H9 (cell line): Measurements from ENCODE around the gene SLC16A1. TPM values are rescaled to one million over a fixed set of nuclear protein-coding genes. Genes with fewer than 3 reads are reported as not detected.

Source experiments
- DNase-seq: peaks from one replicate; pipeline ENCODE4 v3.0.0-alpha.2; 2017
- H2AFZ ChIP-seq: one replicate; pipeline ENCODE4 v1.6.1; 2013; ENCODE audit warnings: mild to moderate bottlenecking, low read length, control low read depth, moderate library complexity
- H2AK5ac ChIP-seq: 2 replicates; pipeline ENCODE4 v1.6.1; 2013; ENCODE audit warnings: low read length, control low read depth, mixed read lengths; ENCODE audit not compliant: insufficient read length
- H2BK120ac ChIP-seq: one replicate; pipeline ENCODE4 v1.6.1; 2013; ENCODE audit warnings: low read depth, mild to moderate bottlenecking, low read length, control low read depth, inconsistent platforms; ENCODE audit not compliant: poor library complexity, severe bottlenecking
- H2BK12ac ChIP-seq: 2 replicates; pipeline ENCODE4 v1.6.1; 2013; ENCODE audit warnings: low read length, control low read depth, mixed read lengths, low read depth; ENCODE audit not compliant: insufficient read length
- H2BK15ac ChIP-seq: 2 replicates; pipeline ENCODE4 v1.6.1; 2013; ENCODE audit warnings: low read depth, low read length, control low read depth
- H2BK20ac ChIP-seq: one replicate; pipeline ENCODE4 v1.6.1; 2013; ENCODE audit warnings: low read depth, mild to moderate bottlenecking, low read length, control low read depth, inconsistent platforms; ENCODE audit not compliant: poor library complexity, severe bottlenecking
- H2BK5ac ChIP-seq: 2 replicates; pipeline ENCODE4 v1.6.1; 2013; ENCODE audit warnings: low read length, control low read depth, mixed read lengths; ENCODE audit not compliant: insufficient read length
- H3K14ac ChIP-seq: 2 replicates; pipeline ENCODE4 v1.6.1; 2013; ENCODE audit warnings: low read length, control low read depth; ENCODE audit not compliant: insufficient read depth
- H3K18ac ChIP-seq: 2 replicates; pipeline ENCODE4 v1.6.1; 2013; ENCODE audit warnings: low read depth, mild to moderate bottlenecking, mixed read lengths, low read length, control low read depth; ENCODE audit not compliant: insufficient read length
- H3K23ac ChIP-seq: 2 replicates; pipeline ENCODE4 v1.6.1; 2013; ENCODE audit warnings: low read length, control low read depth, mixed read lengths, low read depth; ENCODE audit not compliant: insufficient read length
- H3K23me2 ChIP-seq: 2 replicates; pipeline ENCODE4 v1.6.1; 2013; ENCODE audit warnings: low read depth, mild to moderate bottlenecking, mixed read lengths, low read length, control low read depth; ENCODE audit not compliant: insufficient read length, poor library complexity, severe bottlenecking
- H3K27ac ChIP-seq: 2 replicates; pipeline ENCODE4 v1.5.1; 2013; ENCODE audit warnings: low read length, control low read depth, mixed read lengths, low read depth; ENCODE audit not compliant: insufficient read length
- H3K27me3 ChIP-seq: 2 replicates; pipeline ENCODE4 v1.6.1; 2013; ENCODE audit warnings: low read length, control low read depth, inconsistent platforms; ENCODE audit not compliant: insufficient read depth
- H3K4ac ChIP-seq: 2 replicates; pipeline ENCODE4 v1.6.1; 2013; ENCODE audit warnings: low read depth, mild to moderate bottlenecking, control low read depth, inconsistent platforms, low read length, moderate library complexity
- H3K4me1 ChIP-seq: 2 replicates; pipeline ENCODE4 v1.6.1; 2013; ENCODE audit warnings: low read length, control low read depth, inconsistent platforms; ENCODE audit not compliant: insufficient read depth
- H3K4me2 ChIP-seq: 2 replicates; pipeline ENCODE4 v1.6.1; 2013; ENCODE audit warnings: low read length, control low read depth, mixed read lengths; ENCODE audit not compliant: insufficient read length, insufficient read depth
- H3K56ac ChIP-seq: 2 replicates; pipeline ENCODE4 v1.6.1; 2013; ENCODE audit warnings: low read depth, mild to moderate bottlenecking, mixed read lengths, low read length, control low read depth; ENCODE audit not compliant: insufficient read length
- H3K79me1 ChIP-seq: 2 replicates; pipeline ENCODE4 v1.6.1; 2013; ENCODE audit warnings: low read depth, mild to moderate bottlenecking, moderate library complexity, low read length, control low read depth, inconsistent platforms; ENCODE audit not compliant: insufficient read depth, poor library complexity, severe bottlenecking
- H3K79me2 ChIP-seq: 2 replicates; pipeline ENCODE4 v1.6.1; 2013; ENCODE audit warnings: low read length, control low read depth, inconsistent platforms; ENCODE audit not compliant: insufficient read depth
- H3K9ac ChIP-seq: 2 replicates; pipeline ENCODE4 v1.6.1; 2013; ENCODE audit warnings: low read length, control low read depth, mixed read lengths; ENCODE audit not compliant: insufficient read length; ENCODE audit errors: extremely low read depth
- H3K9me3 ChIP-seq: one replicate; pipeline ENCODE4 v1.6.1; 2013; ENCODE audit warnings: low read depth, low read length, inconsistent platforms; ENCODE audit not compliant: control insufficient read depth
- H3T11ph ChIP-seq: one replicate; pipeline ENCODE4 v1.6.1; 2013; ENCODE audit warnings: mild to moderate bottlenecking, low read length, control low read depth, inconsistent platforms
- H4K20me1 ChIP-seq: one replicate; pipeline ENCODE4 v1.6.1; 2013; ENCODE audit not compliant: control insufficient read depth, insufficient read length, insufficient read depth
- H4K5ac ChIP-seq: 2 replicates; pipeline ENCODE4 v1.6.1; 2013; ENCODE audit warnings: low read depth, mild to moderate bottlenecking, mixed read lengths, low read length, control low read depth; ENCODE audit not compliant: insufficient read length
- H4K8ac ChIP-seq: replicated peaks from 2 replicates; pipeline ENCODE4 v1.6.1; 2013; ENCODE audit warnings: low read length, control low read depth, mixed read lengths, low read depth; ENCODE audit not compliant: insufficient read length
- H4K91ac ChIP-seq: 2 replicates; pipeline ENCODE4 v1.6.1; 2013; ENCODE audit warnings: low read depth, mild to moderate bottlenecking, moderate library complexity, mixed read lengths, low read length, control low read depth; ENCODE audit not compliant: insufficient read length
- H3K27ac Mint-ChIP-seq, 3 experiments: 2 replicates in 2 of 3; 3 replicates in 1 of 3; pipeline ENCODE4 v1.8.0; 2020 to 2021; ENCODE audit warnings: mixed read lengths in 3 of 3, mild to moderate bottlenecking in 1 of 3, moderate library complexity in 1 of 3
- H3K27me3 Mint-ChIP-seq: 2 replicates; pipeline ENCODE4 v1.8.0; 2021; ENCODE audit warnings: low read depth, mild to moderate bottlenecking, moderate library complexity, mixed read lengths
- H3K36me3 Mint-ChIP-seq, 3 experiments: 2 replicates in 2 of 3; 3 replicates in 1 of 3; pipeline ENCODE4 v1.8.0; 2020 to 2021; ENCODE audit warnings: low read depth in 3 of 3, mixed read lengths in 3 of 3; ENCODE audit not compliant: insufficient read depth in 1 of 3
- H3K4me1 Mint-ChIP-seq, 2 experiments: 2 replicates each; pipeline ENCODE4 v1.8.0; 2020; ENCODE audit warnings: mixed read lengths in 2 of 2
- H3K4me3 Mint-ChIP-seq, 2 experiments: 2 replicates in 1 of 2; 3 replicates in 1 of 2; pipeline ENCODE4 v1.8.0; 2020 to 2021; ENCODE audit warnings: mild to moderate bottlenecking in 2 of 2, mixed read lengths in 2 of 2, moderate library complexity in 1 of 2
- H3K9me3 Mint-ChIP-seq, 2 experiments: 2 replicates in 1 of 2; 3 replicates in 1 of 2; pipeline ENCODE4 v1.8.0; 2020; ENCODE audit warnings: mild to moderate bottlenecking in 2 of 2, mixed read lengths in 2 of 2, moderate library complexity in 1 of 2
- WGBS: extraction: QIAGEN DNeasy Blood & Tissue Kit; methylation state at CpG from one replicate; pipeline ENCODE4 v1.1.7; 2013; ENCODE audit warnings: missing lambda C conversion rate, low lambda C conversion rate, mixed read lengths; ENCODE audit not compliant: insufficient read length; ENCODE audit errors: extremely low coverage; 5-methylcytosine and 5-hydroxymethylcytosine counted together
- total RNA-seq: library from RNA; stranded (reverse); gene quantifications from 2 replicates; pipeline ENCODE4 v1.2.1, GENCODE V29; 2021
- TF ChIP-seq, protein P1 (sequence below): fragments of 200-600 bp; sonication (generic); conservative IDR thresholded peaks from 3 replicates; pipeline ENCODE4 v1.8.0; 2021; ENCODE audit warnings: antibody characterized with exemption, mild to moderate bottlenecking

SLC16A1 gene
- total RNA-seq, 1 experiment from 2014 or later = 381 TPM

DNA sequence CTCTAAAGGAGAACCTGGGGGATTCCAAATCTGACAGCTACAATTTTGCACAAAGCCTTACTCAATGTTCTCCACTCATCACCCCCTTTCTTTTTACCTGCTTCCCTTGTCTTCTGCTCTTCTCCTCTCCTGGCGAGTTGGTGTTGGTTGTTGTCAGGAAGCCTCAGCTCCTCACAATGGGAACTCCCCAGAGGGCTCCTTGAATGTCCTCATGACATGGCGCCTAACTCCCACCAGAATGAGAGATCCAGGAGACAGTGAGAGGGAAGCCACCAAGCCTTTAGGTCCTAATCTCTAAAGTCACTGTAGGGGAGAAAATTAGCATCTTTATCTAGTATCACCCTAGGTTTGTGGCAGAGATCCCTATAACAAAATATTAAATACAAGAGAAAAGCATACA, 87.8 kb downstream of the SLC16A1 start:
- DNase-seq = no peak

More for the DNA sequence above, 87.8 kb downstream of the SLC16A1 start:
- no peak overlapping the region for H3K4me2 ChIP-seq
- no peaks in the 10 kb centered on the region; the same call in 1 of the 2 replicates for H3K4me1 ChIP-seq
- no peak overlapping the region for H3K9ac ChIP-seq
- no peak overlapping the region for H3K56ac ChIP-seq
- no peaks in the 10 kb centered on the region for H3K79me1 ChIP-seq
- no peak overlapping the region for H3K4ac ChIP-seq
- no peak overlapping the region for H2BK20ac ChIP-seq
- TF ChIP-seq, protein P1, sequence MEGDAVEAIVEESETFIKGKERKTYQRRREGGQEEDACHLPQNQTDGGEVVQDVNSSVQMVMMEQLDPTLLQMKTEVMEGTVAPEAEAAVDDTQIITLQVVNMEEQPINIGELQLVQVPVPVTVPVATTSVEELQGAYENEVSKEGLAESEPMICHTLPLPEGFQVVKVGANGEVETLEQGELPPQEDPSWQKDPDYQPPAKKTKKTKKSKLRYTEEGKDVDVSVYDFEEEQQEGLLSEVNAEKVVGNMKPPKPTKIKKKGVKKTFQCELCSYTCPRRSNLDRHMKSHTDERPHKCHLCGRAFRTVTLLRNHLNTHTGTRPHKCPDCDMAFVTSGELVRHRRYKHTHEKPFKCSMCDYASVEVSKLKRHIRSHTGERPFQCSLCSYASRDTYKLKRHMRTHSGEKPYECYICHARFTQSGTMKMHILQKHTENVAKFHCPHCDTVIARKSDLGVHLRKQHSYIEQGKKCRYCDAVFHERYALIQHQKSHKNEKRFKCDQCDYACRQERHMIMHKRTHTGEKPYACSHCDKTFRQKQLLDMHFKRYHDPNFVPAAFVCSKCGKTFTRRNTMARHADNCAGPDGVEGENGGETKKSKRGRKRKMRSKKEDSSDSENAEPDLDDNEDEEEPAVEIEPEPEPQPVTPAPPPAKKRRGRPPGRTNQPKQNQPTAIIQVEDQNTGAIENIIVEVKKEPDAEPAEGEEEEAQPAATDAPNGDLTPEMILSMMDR = no peak
- Mint-ChIP-seq H3K4me3 (no peak overlapping the region), H3K27ac (peak overlapping the region in 2 of 3 experiments; percentile 56 to 62; a peak in 2 of 7 replicates), H3K27me3 (no peaks in the 10 kb centered on the region), H3K4me1 (peaks cover 34 to 36% of the 10 kb centered on the region in 2 experiments), H3K9me3 (no peaks in the 10 kb centered on the region), H3K36me3 (peaks cover 0 to 5% (median 0%) of the 10 kb centered on the region in 3 experiments; a peak in 3 of 7 replicates)
- H2AFZ ChIP-seq = no peak overlapping the region
- H3K14ac ChIP-seq = no peak overlapping the region
- H2BK5ac ChIP-seq = no peak overlapping the region
- H2BK15ac ChIP-seq = no peak overlapping the region
- H3K23ac ChIP-seq = no peak overlapping the region
- H4K91ac ChIP-seq = no peak overlapping the region
- H3T11ph ChIP-seq = no peak overlapping the region
- no peaks in the 10 kb centered on the region for H3K9me3 ChIP-seq
- no CpG with 5 or more reads among the region's 2 CpGs for WGBS
- no peaks in the 10 kb centered on the region for H3K23me2 ChIP-seq
- H4K5ac ChIP-seq = no peak overlapping the region
- no peak overlapping the region for H3K18ac ChIP-seq
- no peaks in the 10 kb centered on the region for H3K27me3 ChIP-seq
- no peaks in the 10 kb centered on the region for H4K20me1 ChIP-seq
- H2BK120ac ChIP-seq = no peak overlapping the region
- no peak overlapping the region for H4K8ac ChIP-seq
- H3K27ac ChIP-seq = no peak overlapping the region
- no peak overlapping the region for H2AK5ac ChIP-seq
- H3K79me2 ChIP-seq = no peaks in the 10 kb centered on the region
- no peak overlapping the region for H2BK12ac ChIP-seq
